SK-MEL-5 (cell line): Measurements from ENCODE around the gene NOL4L. TPM values are rescaled to one million over a fixed set of nuclear protein-coding genes. Genes with fewer than 3 reads are reported as not detected.

Experiments
- DNase-seq: peaks from one replicate; pipeline ENCODE4 v3.0.0-alpha.2; 2016; ENCODE audit warnings: low read depth, low spot score
- in situ Hi-C: cut with HindIII; loops from 2 replicates; pipeline ENCODE4 v1.10.0; 2016; ENCODE audit warnings: low sequenced_read_pairs, high pct_unique_total_duplicates, low pct_unique_long_range_greater_than_20kb
- total RNA-seq: library from RNA; depleted of rRNA; stranded (reverse); fragments of >200 nt; shearing (Covaris generic); gene quantifications from 2 replicates; pipeline ENCODE4 v1.2.3, GENCODE V29; 2014

Gene NOL4L
- total RNA-seq, 1 experiment from 2014 or later = 2.1 TPM

GRCh38 chr20:32513031-32513866 lies 71.9 kb downstream of the NOL4L start:
- in situ Hi-C loops = loop anchor here (10.0 kb wide), 1 partner anchor 122 kb away; no protein-coding TSS in a partner anchor
- no peak for DNase-seq

GRCh38 chr20:32512047-32512385 lies 73.1 kb downstream of the NOL4L start:
- DNase-seq = no peak
- in situ Hi-C loops = loop anchor here (10.0 kb wide), 1 partner anchor 123 kb away; no protein-coding TSS in a partner anchor

GRCh38 chr20:32511358-32512046 lies 73.6 kb downstream of the NOL4L start:
- in situ Hi-C loops = loop anchor here (10.0 kb wide), 1 partner anchor 123 kb away; no protein-coding TSS in a partner anchor

GRCh38 chr20:32510601-32511357 lies 74.4 kb downstream of the NOL4L start:
- no peak for DNase-seq
- in situ Hi-C loops = loop anchor here (10.0 kb wide), 1 partner anchor 124 kb away; no protein-coding TSS in a partner anchor

More at GRCh38 chr20:32511358-32512046, 73.6 kb downstream of the NOL4L start:
- DNase-seq = no peak

- DNase-seq = no peak
- in situ Hi-C loops = loop anchor here (10.0 kb wide), 1 partner anchor 125 kb away; no protein-coding TSS in a partner anchor
Measured at GRCh38 chr20:32510120-32510600, 75.0 kb downstream of the NOL4L start.

GRCh38 chr20:32509639-32510066 lies 75.5 kb downstream of the NOL4L start:
- in situ Hi-C loops = loop anchor here (10.0 kb wide), 1 partner anchor 125 kb away; no protein-coding TSS in a partner anchor

GRCh38 chr20:32508775-32509119 lies 76.4 kb downstream of the NOL4L start:
- in situ Hi-C loops = no loop called here
- DNase-seq = no peak

More at GRCh38 chr20:32509639-32510066, 75.5 kb downstream of the NOL4L start:
- peak; percentile 38 for DNase-seq

GRCh38 chr20:32507998-32508774 lies 76.9 kb downstream of the NOL4L start:
- in situ Hi-C loops = no loop called here
- DNase-seq = no peak

GRCh38 chr20:32506721-32507120 lies 78.4 kb downstream of the NOL4L start:
- DNase-seq = no peak
- in situ Hi-C loops = no loop called here

GRCh38 chr20:32505723-32506473 lies 79.2 kb downstream of the NOL4L start:
- in situ Hi-C loops = no loop called here

GRCh38 chr20:32501709-32502108 lies 83.4 kb downstream of the NOL4L start:
- in situ Hi-C loops = no loop called here
- DNase-seq = no peak

More at GRCh38 chr20:32505723-32506473, 79.2 kb downstream of the NOL4L start:
- no peak for DNase-seq

GRCh38 chr20:32497589-32498224 lies 87.4 kb downstream of the NOL4L start:
- DNase-seq = no peak
- in situ Hi-C loops = no loop called here

- in situ Hi-C loops = no loop called here
- no peak for DNase-seq
Measured at GRCh38 chr20:32496811-32497533, 88.2 kb downstream of the NOL4L start.

GRCh38 chr20:32495949-32496348 lies 89.2 kb downstream of the NOL4L start:
- no peak for DNase-seq
- in situ Hi-C loops = no loop called here

GRCh38 chr20:32495217-32495565 lies 89.9 kb downstream of the NOL4L start:
- in situ Hi-C loops = no loop called here
- no peak for DNase-seq
